ENCODE results near the gene RPS2. TPM values are rescaled to one million over a fixed set of nuclear protein-coding genes. Genes with fewer than 3 reads are reported as not detected.
A peak's percentile ranks its signal among the peaks of the same experiment; 100 is the strongest.
"Not testable (repeated sequence)": the region's sequence is repeated elsewhere in the genome, so short reads cannot be mapped to it uniquely, and the experiment has no call there.

The RPS2 gene
- total RNA-seq, 2 experiments from 2014 or later = 5,351 to 6,287 TPM

DNA sequence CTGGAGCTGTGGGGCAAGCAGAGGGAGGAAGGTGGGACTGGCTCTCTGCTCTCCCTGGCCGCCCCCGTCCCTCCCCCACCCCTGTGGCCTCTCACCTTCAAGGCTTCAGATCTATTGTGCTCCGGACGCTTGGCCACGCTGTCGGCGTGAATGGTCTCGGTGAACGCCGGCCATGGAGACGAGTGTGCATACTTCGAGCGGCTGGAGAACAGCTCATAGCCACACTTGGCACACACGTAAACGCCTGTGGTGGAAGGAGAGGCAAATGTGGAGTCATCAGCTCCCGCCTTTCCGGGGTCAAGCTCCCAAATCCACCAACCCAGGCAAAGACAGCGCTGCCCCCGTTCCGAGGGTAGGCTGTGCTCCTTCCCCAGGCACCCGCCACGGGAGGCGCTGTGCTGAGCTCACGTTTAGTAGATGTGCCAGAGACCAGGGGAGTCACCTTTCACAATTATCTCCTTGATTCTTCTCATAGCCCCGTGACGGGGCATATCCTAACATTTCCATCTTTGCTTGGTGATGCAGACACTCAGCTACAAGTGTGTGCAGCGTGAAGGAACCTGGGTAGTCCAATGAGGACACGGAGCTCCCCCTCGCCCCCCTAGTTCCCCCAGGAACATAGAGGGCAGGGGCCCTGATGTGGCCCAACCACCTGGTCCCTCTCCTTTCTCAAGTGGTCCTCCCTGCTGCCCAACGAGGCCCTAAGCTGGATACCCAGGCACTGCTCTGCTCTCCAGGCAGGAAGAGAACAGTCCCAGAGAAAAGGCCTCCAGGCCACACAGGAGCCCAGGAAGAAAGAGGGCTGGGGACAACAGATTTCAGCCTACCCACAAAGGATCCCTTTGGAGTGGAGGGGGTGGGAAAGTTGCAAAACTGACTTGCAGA, 23.2 kb downstream of the RPS2 start:
- ChIA-PET CTCF (interaction anchor here (0.6 to 4.3 kb wide), 3 partner anchors 9 to 235 kb away, joined by 3 to 16 read pairs (median 4); partner anchors contain the start of gene MAPK8IP3), POLR2A (interaction anchor here (0.6 to 1.1 kb wide), 4 partner anchors 10 to 214 kb away, joined by 3 read pairs; partner anchors contain the start of genes RPS2 and TRAF7)
- H3K27ac Mint-ChIP-seq = no peak overlapping the region

DNA sequence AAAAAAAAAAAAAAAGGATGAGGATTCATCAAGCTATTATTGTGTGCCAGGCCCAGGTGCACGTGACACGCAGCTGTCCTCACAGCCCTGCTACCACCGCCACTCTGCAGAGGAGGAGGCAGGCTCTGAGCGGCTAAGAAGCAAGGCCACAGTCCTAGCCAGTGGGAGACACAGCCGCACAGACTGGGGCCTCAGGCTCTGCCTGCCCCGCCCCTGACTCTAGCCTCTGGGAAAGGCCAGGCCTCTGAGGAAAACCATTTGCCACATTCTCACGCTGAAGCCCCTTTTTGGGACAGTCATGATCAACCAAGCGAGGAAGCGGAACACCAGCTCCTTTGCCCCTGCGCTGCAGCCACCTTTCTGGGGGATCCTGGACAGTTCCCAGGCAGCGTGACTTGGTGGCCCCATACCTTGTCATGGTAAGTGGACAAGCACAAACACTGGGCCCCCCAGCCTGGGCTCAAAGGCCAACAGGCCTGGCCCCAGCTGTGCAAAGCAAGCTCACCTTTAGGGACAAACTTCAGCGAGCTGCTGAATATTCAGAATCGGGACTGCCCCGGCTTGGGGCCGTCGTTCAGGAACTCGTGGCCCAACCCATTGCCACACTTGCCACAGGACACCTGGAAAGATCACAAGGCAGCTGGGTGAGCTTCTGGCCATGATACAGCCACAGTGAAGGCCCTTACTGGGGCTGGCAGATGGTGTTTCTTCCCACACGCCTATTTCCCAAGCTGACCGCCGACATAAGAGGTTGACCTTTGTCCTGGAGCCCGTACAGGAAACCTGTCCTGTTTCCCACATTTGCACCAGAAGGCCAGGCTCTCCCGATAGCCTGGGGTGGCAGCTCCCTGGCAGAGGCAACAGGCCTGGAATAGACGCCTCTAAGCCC, 24.1 kb downstream of the RPS2 start:
- no peaks in the 10 kb centered on the region for H3K27me3 Mint-ChIP-seq
- no peak for DNase-seq
- H3K4me1 Mint-ChIP-seq = peaks cover 26% of the 10 kb centered on the region
- peaks cover 4% of the 10 kb centered on the region for H3K36me3 Mint-ChIP-seq (ENCODE audit: low read depth)
- H3K4me3 Mint-ChIP-seq = no peak overlapping the region
- no peak overlapping the region for H3K27ac Mint-ChIP-seq
- H3K9me3 Mint-ChIP-seq (ENCODE audit: low read depth) = no peaks in the 10 kb centered on the region
- POLR2A ChIA-PET = interaction anchor here (0.5 to 1.1 kb wide), 6 partner anchors 8 to 608 kb away, joined by 3 to 4 read pairs (median 4); partner anchors contain the start of genes RPS2 and TRAF7
- intact Hi-C loops (cut with DNase I, micrococcal nuclease) = loop anchor here in 1 of 2 experiments (5.0 to 10.0 kb wide), 3 partner anchors 197 to 596 kb away; partner anchors contain the start of genes PKD1 and UQCC4
- no peak for ATAC-seq
- CTCF ChIA-PET = interaction anchor here (0.6 to 4.3 kb wide), 3 partner anchors 12 to 580 kb away, joined by 3 to 16 read pairs (median 3); no protein-coding TSS in a partner anchor

More for the DNA sequence above, 23.2 kb downstream of the RPS2 start:
- H3K36me3 Mint-ChIP-seq (ENCODE audit: low read depth) = peaks cover 4% of the 10 kb centered on the region
- no peaks in the 10 kb centered on the region for H3K27me3 Mint-ChIP-seq
- no peaks in the 10 kb centered on the region for H3K9me3 Mint-ChIP-seq (ENCODE audit: low read depth)
- H3K4me3 Mint-ChIP-seq = peak overlapping the region; percentile 80
- intact Hi-C loops (cut with DNase I, micrococcal nuclease) = loop anchor here in 1 of 2 experiments (2.0 to 10.0 kb wide), 4 partner anchors 196 to 597 kb away; partner anchors contain the start of genes PKD1 and UQCC4
- ATAC-seq = no peak
- DNase-seq = no peak
- peaks cover 26% of the 10 kb centered on the region for H3K4me1 Mint-ChIP-seq

DNA sequence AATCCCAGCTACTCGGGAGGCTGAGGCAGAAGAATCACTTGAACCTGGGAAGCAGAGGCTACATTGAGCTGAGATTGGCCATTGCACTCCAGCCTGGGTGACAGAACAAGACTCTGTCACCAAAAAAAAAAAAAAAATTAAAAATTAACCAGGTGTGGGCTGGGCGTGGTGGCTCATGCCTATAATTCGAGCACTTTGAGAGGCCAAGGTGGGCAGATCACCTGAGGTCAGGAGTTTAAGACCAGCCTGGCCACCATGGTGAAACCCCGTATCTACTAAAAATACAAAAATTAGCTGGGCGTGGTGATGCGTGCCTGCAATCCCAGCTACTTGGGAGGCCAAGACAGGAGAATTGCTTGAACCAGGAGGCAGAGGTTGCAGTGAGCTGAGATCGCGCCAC, 24.8 kb downstream of the RPS2 start:
- not testable (repeated sequence) for H3K36me3 Mint-ChIP-seq (ENCODE audit: low read depth); H3K27ac Mint-ChIP-seq; H3K9me3 Mint-ChIP-seq (ENCODE audit: low read depth); DNase-seq; H3K4me3 Mint-ChIP-seq; ATAC-seq; H3K27me3 Mint-ChIP-seq
- CTCF ChIA-PET = interaction anchor here (0.6 to 4.3 kb wide), 3 partner anchors 12 to 766 kb away, joined by 3 to 16 read pairs (median 3); no protein-coding TSS in a partner anchor
- peaks cover 26% of the 10 kb centered on the region for H3K4me1 Mint-ChIP-seq
- intact Hi-C loops (cut with DNase I, micrococcal nuclease) = loop anchor here in 1 of 2 experiments (5.0 to 10.0 kb wide), 3 partner anchors 197 to 595 kb away; partner anchors contain the start of genes PKD1 and UQCC4
- POLR2A ChIA-PET = interaction anchor here (0.5 to 0.6 kb wide), 2 partner anchors 248 to 607 kb away, joined by 4 read pairs; no protein-coding TSS in a partner anchor

DNA sequence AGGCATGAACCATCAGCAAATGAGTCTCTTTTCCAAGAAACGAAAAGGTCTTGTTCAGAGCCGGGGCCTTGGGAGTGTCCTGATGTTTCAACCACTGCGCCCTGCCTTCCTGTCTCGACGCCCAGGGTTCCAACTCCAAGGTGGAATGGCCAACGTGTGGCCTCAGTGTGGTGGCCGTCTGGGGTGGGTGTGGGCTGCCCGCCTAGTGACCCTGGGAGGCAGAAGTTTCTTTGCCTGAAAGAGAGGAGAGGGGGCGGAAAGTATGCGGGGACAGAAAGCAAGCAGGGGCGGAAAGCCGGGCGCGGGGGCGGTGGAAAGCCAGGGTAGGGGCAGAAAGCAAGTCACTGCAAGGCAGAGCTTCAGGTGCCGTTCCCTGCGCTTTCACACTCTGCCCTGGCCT, 25.7 kb downstream of the RPS2 start:
- DNase-seq (no peak), ATAC-seq (no peak)
- ChIA-PET POLR2A (no interaction called here), CTCF (interaction anchor here (4.3 kb wide), 1 partner anchor 11 kb away, joined by 16 read pairs; no protein-coding TSS in a partner anchor)
- Mint-ChIP-seq H3K4me3 (no peak overlapping the region), H3K9me3 (ENCODE audit: low read depth) (no peaks in the 10 kb centered on the region), H3K27ac (no peak overlapping the region), H3K36me3 (ENCODE audit: low read depth) (peaks cover 4% of the 10 kb centered on the region), H3K27me3 (no peaks in the 10 kb centered on the region), H3K4me1 (peaks cover 17% of the 10 kb centered on the region)
- intact Hi-C loops (cut with DNase I, micrococcal nuclease) = no loop called here

DNA sequence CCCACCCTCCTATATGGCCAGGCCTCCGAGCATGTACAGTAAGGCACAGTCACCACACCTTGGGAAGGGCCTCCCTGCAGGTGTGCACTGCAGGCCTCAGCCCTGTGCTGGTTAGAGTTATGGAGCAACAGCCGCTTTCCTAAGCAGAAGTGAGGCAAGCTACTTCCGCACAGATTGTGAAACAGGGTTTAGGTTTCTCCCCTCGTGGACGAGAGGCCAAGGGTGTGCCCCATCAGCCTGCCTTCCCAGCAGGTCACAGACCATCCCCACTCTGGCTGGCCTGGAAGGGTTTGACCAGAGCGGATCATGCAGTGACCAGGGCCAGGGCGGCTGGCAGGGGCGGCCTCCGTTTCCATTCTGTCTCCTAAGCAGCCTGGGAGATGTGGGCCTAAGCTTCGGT, 26.3 kb downstream of the RPS2 start:
- H3K36me3 Mint-ChIP-seq (ENCODE audit: low read depth) = peaks cover 4% of the 10 kb centered on the region
- no peaks in the 10 kb centered on the region for H3K27me3 Mint-ChIP-seq
- POLR2A ChIA-PET = no interaction called here
- peaks cover 13% of the 10 kb centered on the region for H3K4me1 Mint-ChIP-seq
- no peak for ATAC-seq
- DNase-seq = no peak
- no peak overlapping the region for H3K4me3 Mint-ChIP-seq
- no peaks in the 10 kb centered on the region for H3K9me3 Mint-ChIP-seq (ENCODE audit: low read depth)
- CTCF ChIA-PET = interaction anchor here (4.3 kb wide), 1 partner anchor 10 kb away, joined by 16 read pairs; no protein-coding TSS in a partner anchor
- no peak overlapping the region for H3K27ac Mint-ChIP-seq
- intact Hi-C loops (cut with DNase I, micrococcal nuclease) = no loop called here

DNA sequence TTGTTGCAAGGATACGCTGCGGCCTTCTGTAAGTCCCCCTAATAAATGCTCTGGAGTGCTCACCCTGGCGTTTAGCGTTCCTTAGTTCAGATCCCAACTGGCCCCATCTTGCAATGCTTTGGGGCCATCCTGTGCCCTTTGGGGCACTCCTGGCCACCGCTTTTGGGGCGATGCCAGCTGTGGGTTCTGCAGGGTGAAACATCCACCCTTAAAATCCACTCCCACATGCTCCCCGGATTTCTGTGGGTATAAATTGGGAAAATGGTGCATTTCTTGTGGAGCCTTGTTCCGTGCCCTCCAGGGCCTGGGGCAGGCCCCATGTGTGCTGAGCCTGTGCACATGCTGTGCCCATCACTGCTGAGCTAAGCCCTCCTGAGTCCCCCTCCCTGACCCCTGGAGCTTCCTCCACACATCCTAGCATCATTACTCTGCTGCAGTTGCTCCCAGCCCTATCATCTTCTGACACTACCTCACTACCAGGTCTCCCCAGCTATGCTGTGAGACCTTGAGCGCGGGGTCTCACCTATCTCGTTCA, 27.6 kb downstream of the RPS2 start:
- no peaks in the 10 kb centered on the region for H3K27me3 Mint-ChIP-seq
- H3K9me3 Mint-ChIP-seq (ENCODE audit: low read depth) = no peaks in the 10 kb centered on the region
- intact Hi-C loops (cut with DNase I, micrococcal nuclease) = no loop called here
- H3K4me1 Mint-ChIP-seq = peaks cover 9% of the 10 kb centered on the region
- no peak for DNase-seq
- POLR2A ChIA-PET = no interaction called here
- CTCF ChIA-PET = interaction anchor here (0.9 kb wide), 1 partner anchor 8 kb away, joined by 3 read pairs; no protein-coding TSS in a partner anchor
- peaks cover 4% of the 10 kb centered on the region for H3K36me3 Mint-ChIP-seq (ENCODE audit: low read depth)
- no peak overlapping the region for H3K27ac Mint-ChIP-seq
- no peak for ATAC-seq
- no peak overlapping the region for H3K4me3 Mint-ChIP-seq

DNA sequence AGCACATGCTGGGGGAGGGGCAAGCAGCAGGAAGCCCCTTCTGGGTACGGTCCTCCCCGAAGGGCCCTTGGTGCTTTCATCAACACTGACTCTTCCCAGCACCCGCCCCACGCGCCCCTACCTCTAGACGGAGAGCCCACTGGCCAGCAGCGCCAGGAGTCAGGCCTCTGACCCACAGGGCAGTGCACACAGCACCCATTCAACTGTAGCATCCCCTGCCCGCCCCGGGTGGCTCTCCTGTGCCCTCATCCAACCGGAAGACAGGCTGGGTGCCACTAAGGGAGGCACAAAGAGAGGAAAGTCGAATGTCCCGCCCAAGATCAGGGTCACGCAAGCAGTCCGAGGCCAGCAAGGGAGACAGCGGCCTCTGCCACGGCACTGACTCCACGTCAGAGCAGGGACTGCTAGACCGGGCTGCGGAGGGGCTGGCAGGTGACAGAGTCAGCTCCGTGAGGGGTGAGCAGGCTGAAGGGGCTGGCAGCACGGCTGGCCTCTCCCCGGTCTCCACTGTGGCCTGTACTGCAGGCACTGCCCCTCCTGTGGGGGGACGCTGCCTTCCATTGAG, 31.4 kb downstream of the RPS2 start:
- CTCF ChIA-PET = no interaction called here
- POLR2A ChIA-PET = no interaction called here
- intact Hi-C loops (cut with DNase I, micrococcal nuclease) = no loop called here
- H3K27me3 Mint-ChIP-seq = no peaks in the 10 kb centered on the region
- no peak overlapping the region for H3K27ac Mint-ChIP-seq
- peaks cover 2% of the 10 kb centered on the region for H3K4me1 Mint-ChIP-seq
- no peak overlapping the region for H3K4me3 Mint-ChIP-seq
- H3K9me3 Mint-ChIP-seq (ENCODE audit: low read depth) = no peaks in the 10 kb centered on the region
- ATAC-seq (no peak), DNase-seq (no peak)
- H3K36me3 Mint-ChIP-seq (ENCODE audit: low read depth) = no peaks in the 10 kb centered on the region

DNA sequence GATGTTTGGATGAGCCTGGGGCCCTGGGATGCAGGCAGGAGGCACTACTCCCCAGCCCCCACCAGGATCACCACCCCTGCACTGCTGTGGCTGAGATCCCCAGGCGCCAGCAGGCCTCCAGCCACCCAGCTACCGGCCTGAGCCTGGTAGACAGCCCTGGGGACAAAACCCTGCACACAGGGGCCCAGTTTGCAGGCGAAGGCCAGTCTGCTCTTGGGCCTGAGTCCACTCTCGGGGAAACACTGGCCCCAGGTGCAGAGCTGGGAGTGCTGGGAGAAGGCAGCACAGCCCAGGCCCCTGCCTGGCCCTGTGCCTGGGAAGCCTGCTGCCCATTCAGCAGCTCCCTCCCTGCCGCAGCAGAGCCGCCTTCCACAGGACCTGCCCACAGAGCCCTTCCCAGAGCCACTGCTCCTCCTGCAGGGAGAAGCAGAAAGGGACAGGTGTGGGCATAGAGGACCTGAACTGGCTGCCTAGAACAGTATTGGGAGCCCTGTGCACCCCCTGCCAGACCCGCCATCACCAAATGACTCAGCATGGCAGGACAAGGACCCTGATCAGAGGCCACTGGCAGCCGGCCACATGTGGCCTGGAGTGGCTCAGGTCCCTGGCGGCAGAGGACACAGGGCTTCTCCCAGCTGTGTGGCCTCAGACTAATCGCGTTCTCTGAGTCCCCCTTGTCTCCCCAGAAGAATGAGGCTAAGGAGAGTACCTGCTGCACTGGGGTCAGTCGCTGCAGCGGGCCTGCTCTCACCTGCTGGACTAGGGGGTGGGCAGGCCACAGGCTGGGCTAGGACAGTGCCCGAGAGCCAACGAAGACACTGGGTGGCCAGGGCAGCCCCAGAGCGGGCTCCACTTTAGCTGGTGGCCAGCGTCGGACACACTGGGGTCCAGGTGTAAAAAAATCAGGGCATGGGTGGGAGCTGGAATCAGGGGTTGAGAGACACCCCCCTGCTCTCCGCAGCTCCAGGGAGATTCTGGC, 32.3 kb downstream of the RPS2 start:
- ChIA-PET POLR2A (no interaction called here), CTCF (no interaction called here)
- Mint-ChIP-seq H3K4me1 (peaks cover 2% of the 10 kb centered on the region), H3K9me3 (ENCODE audit: low read depth) (no peaks in the 10 kb centered on the region), H3K27me3 (no peaks in the 10 kb centered on the region), H3K36me3 (ENCODE audit: low read depth) (no peaks in the 10 kb centered on the region), H3K4me3 (no peak overlapping the region), H3K27ac (no peak overlapping the region)
- ATAC-seq (no peak), DNase-seq (no peak)
- intact Hi-C loops (cut with DNase I, micrococcal nuclease) = no loop called here

DNA sequence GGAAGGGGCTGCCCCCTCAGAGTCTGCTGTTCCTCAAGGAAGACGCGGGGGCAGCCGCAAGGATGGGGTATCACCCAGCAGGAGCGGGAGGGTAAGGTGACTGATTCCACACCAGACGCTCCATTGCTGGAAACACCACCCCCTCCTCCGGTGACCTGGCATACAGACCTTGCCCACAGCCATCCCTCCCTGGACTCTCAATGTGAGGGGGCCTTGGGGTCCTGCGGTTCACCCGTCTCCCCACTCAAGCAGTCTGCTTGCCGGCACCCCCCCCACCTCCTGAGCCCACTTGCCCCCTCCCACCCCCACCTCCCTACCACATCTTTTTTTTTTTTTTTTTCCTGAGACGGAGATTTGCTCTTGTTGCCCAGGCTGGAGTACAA, 34.3 kb downstream of the RPS2 start:
- Mint-ChIP-seq H3K27ac (no peak overlapping the region), H3K36me3 (ENCODE audit: low read depth) (no peaks in the 10 kb centered on the region), H3K4me1 (peaks cover 2% of the 10 kb centered on the region), H3K9me3 (ENCODE audit: low read depth) (no peaks in the 10 kb centered on the region), H3K27me3 (no peaks in the 10 kb centered on the region), H3K4me3 (no peak overlapping the region)
- ChIA-PET CTCF (interaction anchor here (0.6 to 1.7 kb wide), 4 partner anchors 66 to 149 kb away, joined by 3 to 6 read pairs (median 4); no protein-coding TSS in a partner anchor), POLR2A (no interaction called here)
- intact Hi-C loops (cut with DNase I, micrococcal nuclease) = no loop called here
- ATAC-seq (no peak), DNase-seq (no peak)

Measured in activated CD4-positive, alpha-beta T cell treated with anti-CD3 and anti-CD28 coated beads for 36 hours (primary cell).